ENCODE measurements around the gene KRT81. TPM values are rescaled to one million over a fixed set of nuclear protein-coding genes. Genes with fewer than 3 reads are reported as not detected.
A peak's percentile ranks its signal among the peaks of the same experiment; 100 is the strongest.

The KRT81 gene
- total RNA-seq, 3 donors from 2014 or later: not detected

DNA sequence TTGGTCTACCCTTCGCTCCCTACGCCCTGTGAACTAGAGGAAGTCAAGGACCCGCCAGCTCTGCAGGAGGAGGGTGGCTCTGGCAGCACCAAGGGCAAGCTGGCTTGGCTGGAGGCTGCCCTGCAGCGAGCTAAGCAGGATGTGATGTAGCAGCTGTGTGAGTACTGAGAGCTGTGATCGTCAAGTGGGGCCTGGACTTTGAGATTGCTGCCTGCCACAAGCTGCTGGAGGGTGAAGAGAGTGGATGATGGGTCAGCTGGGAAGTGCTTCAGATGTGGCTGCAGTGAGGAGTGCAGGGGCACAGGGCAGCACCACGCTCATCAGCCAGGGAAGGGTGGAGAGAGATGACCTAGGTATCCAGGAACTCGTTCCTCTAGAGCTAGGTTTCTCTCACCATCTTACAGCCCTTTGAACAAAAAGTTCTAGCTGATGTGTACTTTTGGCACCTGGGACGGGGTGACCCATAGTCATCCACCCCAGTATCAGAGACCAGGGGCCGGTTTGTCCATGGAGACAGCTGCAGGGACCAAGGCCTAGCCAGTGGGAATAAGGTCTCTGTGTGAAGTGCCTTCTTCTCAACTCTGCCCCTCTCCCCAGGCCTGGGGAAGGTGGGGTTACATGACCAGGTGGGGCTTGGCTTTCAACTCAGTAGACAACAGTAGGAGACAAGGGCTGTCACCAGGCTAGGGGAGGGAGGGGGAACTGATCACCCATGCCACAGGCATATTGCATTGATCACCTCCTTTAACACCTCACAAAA lies 13.7 kb downstream of the KRT81 start:
- intact Hi-C loops (cut with DNase I, micrococcal nuclease): no loop called here
- TF ChIP-seq, protein P1, sequence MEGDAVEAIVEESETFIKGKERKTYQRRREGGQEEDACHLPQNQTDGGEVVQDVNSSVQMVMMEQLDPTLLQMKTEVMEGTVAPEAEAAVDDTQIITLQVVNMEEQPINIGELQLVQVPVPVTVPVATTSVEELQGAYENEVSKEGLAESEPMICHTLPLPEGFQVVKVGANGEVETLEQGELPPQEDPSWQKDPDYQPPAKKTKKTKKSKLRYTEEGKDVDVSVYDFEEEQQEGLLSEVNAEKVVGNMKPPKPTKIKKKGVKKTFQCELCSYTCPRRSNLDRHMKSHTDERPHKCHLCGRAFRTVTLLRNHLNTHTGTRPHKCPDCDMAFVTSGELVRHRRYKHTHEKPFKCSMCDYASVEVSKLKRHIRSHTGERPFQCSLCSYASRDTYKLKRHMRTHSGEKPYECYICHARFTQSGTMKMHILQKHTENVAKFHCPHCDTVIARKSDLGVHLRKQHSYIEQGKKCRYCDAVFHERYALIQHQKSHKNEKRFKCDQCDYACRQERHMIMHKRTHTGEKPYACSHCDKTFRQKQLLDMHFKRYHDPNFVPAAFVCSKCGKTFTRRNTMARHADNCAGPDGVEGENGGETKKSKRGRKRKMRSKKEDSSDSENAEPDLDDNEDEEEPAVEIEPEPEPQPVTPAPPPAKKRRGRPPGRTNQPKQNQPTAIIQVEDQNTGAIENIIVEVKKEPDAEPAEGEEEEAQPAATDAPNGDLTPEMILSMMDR (IDR thresholded peaks at IDR 0.05): no peak
- Histone ChIP-seq H3K4me3 (no peak overlapping the region), H3K9me3 (no peaks in the 10 kb centered on the region), H3K4me1 (ENCODE audit: low read depth) (no peaks in the 10 kb centered on the region), H3K36me3 (ENCODE audit: low read depth) (no peaks in the 10 kb centered on the region)
- DNase-seq: no peak
- ATAC-seq: peak; percentile 5

DNA sequence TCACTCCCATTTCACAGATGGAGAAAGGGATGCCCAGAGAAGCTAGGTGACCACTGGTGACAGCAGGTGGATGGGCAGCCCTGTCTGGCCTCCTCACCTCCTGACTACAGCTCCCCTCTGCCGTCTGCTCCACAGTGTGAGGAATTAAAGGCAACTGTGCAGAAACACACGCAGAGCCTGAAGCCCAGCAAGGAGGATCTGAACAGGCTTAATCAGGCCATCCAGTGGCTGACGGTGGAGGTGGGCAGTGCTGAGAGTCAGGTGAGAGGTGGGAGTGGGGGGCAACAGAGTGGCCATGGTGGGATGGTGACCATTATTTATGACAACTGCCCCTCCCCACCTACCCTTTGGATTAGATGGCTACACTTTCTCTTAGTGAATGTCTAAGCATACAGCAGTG lies 15.6 kb downstream of the KRT81 start:
- Histone ChIP-seq H3K4me1 (ENCODE audit: low read depth) (no peaks in the 10 kb centered on the region), H3K36me3 (ENCODE audit: low read depth) (no peaks in the 10 kb centered on the region), H3K9me3 (no peaks in the 10 kb centered on the region), H3K4me3 (no peak overlapping the region)
- DNase-seq (no peak), ATAC-seq (no peak)
- TF ChIP-seq, protein P1 (IDR thresholded peaks at IDR 0.05): no peak
- intact Hi-C loops (cut with DNase I, micrococcal nuclease): no loop called here

DNA sequence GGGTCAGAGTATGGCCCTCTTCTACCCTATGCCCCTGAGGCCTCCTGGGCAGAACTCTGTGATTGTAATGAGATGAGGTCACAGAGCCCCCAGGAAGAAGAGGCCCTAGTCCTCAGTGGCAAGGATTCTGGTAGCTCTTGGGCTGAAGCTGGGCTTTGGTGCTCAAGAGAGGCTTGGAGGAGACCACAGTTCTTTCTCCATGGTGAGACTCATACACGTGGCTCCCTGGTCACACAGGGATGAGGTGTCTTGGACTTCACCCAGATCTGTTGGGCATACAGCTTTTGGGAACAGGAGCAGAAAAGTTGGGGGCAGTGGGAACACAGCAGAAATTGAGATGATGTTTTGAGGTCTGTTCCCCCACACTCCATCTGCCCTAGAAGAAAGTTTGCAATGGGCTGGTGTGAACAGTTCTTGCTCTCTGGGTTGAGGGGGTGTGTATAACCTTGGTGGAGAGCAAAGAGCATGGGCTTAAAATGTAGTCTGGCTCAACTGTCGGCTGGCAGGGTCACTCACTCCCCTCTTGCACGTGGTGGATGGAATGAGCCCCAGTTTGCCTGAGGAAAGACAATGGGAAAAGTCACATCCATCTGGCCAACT lies 16.7 kb downstream of the KRT81 start, which contains the start of gene KRT86:
Gene KRT86 (plus strand): TSS at position 125 of the 600 bp plus-strand sequence. CDS start 27,272 bp downstream, outside the sequence.
- H3K9me3 ChIP-seq: no peaks in the 10 kb centered on the region
- TF ChIP-seq, protein P1 (IDR thresholded peaks at IDR 0.05): no peak
- H3K4me1 ChIP-seq (ENCODE audit: low read depth): no peaks in the 10 kb centered on the region
- no peak within 1 kb of the TSS for H3K4me3 ChIP-seq
- no peaks in the 10 kb centered on the region for H3K36me3 ChIP-seq (ENCODE audit: low read depth)
- no peak for DNase-seq
- intact Hi-C loops (cut with DNase I, micrococcal nuclease): no loop called here
- no peak for ATAC-seq

DNA sequence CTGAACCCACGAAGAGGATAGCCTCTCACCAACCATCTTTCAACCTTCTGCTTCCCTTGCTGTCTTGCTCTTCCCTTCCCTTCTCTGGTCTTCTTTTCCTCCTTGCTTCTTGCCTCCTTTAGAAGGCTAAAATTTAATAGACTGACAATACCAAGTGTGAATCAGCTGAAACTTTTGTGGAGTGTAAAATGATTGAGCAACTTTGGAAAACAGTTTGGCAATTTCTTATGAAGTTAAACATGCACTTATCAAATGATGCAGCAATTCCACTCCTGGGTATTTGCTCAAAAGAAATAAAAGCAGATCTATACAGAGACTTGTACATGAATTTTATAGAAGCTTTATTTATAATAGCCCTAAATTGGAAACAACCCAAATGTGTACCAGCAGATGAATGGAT lies 20.2 kb downstream of the KRT81 start:
- TF ChIP-seq, protein P1 (IDR thresholded peaks at IDR 0.05): no peak
- no peaks in the 10 kb centered on the region for H3K36me3 ChIP-seq (ENCODE audit: low read depth)
- no peak for ATAC-seq
- no peaks in the 10 kb centered on the region for H3K4me1 ChIP-seq (ENCODE audit: low read depth)
- no peak for DNase-seq
- no peaks in the 10 kb centered on the region for H3K9me3 ChIP-seq
- intact Hi-C loops (cut with DNase I, micrococcal nuclease): no loop called here
- H3K4me3 ChIP-seq: no peak overlapping the region

DNA sequence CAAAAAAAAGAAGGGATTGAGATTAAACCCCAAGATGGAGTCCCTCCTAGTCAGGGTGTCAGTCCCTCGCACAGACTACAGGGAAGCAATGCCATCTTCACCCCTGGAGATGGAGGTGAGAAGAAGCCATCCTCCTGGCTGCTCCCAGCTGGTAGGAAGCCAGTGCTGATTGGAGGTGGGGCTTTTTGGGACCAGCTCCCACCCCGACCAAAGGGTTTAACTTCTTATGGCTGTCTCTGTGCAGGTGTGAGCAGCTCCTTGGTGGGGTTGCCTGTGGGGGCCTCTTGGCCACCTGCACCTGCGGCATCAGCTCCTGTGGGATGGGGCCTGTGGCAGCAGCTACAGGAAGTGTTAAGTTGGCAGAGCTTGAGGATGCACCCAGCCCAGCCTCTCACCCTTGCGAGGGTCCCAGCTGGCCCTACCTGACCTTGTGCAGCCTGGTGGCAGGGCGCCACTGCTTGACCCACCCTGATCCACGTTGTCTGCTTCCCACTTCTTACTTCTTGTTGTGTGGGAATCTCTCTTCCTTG lies 20.7 kb downstream of the KRT81 start:
- DNase-seq (no peak), ATAC-seq (no peak)
- intact Hi-C loops (cut with DNase I, micrococcal nuclease): no loop called here
- H3K4me3 ChIP-seq: no peak overlapping the region
- TF ChIP-seq, protein P1 (IDR thresholded peaks at IDR 0.05): no peak
- no peaks in the 10 kb centered on the region for H3K36me3 ChIP-seq (ENCODE audit: low read depth)
- no peaks in the 10 kb centered on the region for H3K4me1 ChIP-seq (ENCODE audit: low read depth)
- H3K9me3 ChIP-seq: no peaks in the 10 kb centered on the region

Data from mucosa of descending colon (tissue), 3 donors.